Body of pancreas (tissue), 4 donors: ENCODE data around the gene MARCHF3.

Experiments
- CTCF ChIP-seq, 7 experiments: fragments of 450-650 bp in 4 of 7; fragments of 200-600 bp in 3 of 7; sonication (generic) in 3 of 7; IDR thresholded peaks; one replicate each; pipeline ENCODE4 v1.5.1; 2016 to 2019; ENCODE audit warnings: antibody characterized with exemption in 7 of 7
- POLR2A ChIP-seq, 3 donors: fragments of 450-650 bp; IDR thresholded peaks; one replicate each; pipeline ENCODE4 v1.6.1; 2016; ENCODE audit warnings: antibody characterized with exemption in 3 of 3, mild to moderate bottlenecking in 2 of 3

- TF ChIP-seq CTCF (IDR thresholded peaks at IDR 0.05) (no peak), POLR2A (IDR thresholded peaks at IDR 0.05) (no peak)
Measured at GRCh38 chr5:126869005-126869451, 161.3 kb downstream of the MARCHF3 start.
